Tibial nerve (tissue), 4 donors: ENCODE measurements around the gene PJA1.

Experiments used
- EP300 ChIP-seq, 2 donors: sonication (generic); formaldehyde crosslinking; IDR thresholded peaks; one replicate each; pipeline ENCODE4 v1.6.1; 2017; ENCODE audit warnings: antibody characterized with exemption in 2 of 2, mild to moderate bottlenecking in 1 of 2
- POLR2A ChIP-seq, 2 donors: fragments of 450-650 bp; IDR thresholded peaks; one replicate each; pipeline ENCODE4 v1.6.1; 2017; ENCODE audit warnings: antibody characterized with exemption in 2 of 2, mild to moderate bottlenecking in 2 of 2, moderate library complexity in 2 of 2
- TF ChIP-seq, protein P1 (sequence below), 5 experiments: fragments of 200-600 bp in 3 of 5; fragments of 450-650 bp in 2 of 5; sonication (generic) in 3 of 5; IDR thresholded peaks; one replicate each; pipeline ENCODE4 v1.5.1; 2016 to 2019; ENCODE audit warnings: antibody characterized with exemption in 5 of 5, mild to moderate bottlenecking in 3 of 5, moderate library complexity in 2 of 5

DNA sequence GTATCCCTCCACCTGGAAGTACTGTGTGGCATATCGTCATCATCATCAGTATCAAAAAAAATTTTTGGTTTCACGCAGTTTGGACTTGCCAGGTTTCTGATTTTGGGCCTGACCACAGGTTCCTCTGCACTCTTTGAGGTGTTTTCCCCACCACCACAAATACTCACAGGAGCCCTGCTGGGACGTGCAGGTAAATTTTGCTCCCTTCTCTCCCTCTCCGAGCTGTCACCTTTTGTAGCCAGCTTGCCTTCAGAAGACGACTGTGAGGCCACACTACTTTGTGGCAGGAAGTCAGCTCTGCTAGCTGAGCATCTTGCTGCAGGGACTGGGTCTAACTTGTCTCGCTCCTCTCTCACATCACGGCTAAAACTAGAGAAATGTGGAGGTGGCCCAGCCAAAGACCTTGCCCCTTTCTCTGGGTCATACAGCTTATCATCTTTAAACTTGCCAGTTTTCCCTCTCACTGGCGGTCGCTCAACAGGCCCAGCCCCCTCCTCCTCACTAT, 2.8 kb downstream of the PJA1 start:
- TF ChIP-seq, protein P1, sequence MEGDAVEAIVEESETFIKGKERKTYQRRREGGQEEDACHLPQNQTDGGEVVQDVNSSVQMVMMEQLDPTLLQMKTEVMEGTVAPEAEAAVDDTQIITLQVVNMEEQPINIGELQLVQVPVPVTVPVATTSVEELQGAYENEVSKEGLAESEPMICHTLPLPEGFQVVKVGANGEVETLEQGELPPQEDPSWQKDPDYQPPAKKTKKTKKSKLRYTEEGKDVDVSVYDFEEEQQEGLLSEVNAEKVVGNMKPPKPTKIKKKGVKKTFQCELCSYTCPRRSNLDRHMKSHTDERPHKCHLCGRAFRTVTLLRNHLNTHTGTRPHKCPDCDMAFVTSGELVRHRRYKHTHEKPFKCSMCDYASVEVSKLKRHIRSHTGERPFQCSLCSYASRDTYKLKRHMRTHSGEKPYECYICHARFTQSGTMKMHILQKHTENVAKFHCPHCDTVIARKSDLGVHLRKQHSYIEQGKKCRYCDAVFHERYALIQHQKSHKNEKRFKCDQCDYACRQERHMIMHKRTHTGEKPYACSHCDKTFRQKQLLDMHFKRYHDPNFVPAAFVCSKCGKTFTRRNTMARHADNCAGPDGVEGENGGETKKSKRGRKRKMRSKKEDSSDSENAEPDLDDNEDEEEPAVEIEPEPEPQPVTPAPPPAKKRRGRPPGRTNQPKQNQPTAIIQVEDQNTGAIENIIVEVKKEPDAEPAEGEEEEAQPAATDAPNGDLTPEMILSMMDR (IDR thresholded peaks at IDR 0.05), result no peak
- no peak for TF ChIP-seq POLR2A (IDR thresholded peaks at IDR 0.05)
- no peak for TF ChIP-seq EP300 (IDR thresholded peaks at IDR 0.05)
